Lower lobe of right lung (tissue), 2 donors: ENCODE data around the gene MST1. TPM values are rescaled to one million over a fixed set of nuclear protein-coding genes. Genes with fewer than 3 reads are reported as not detected.

Source experiments
- ATAC-seq, 2 donors: fragments of 200-7000 bp; cut with Tn5 transposase; one replicate each; pipeline ENCODE4 v1.9.1; 2020 to 2022; ENCODE audit warnings: mild to moderate bottlenecking in 2 of 2, moderate library complexity in 2 of 2
- DNase-seq: peaks from one replicate; pipeline ENCODE4 v3.0.0-alpha.2; 2020
- H3K27ac ChIP-seq: fragments of 200-600 bp; one replicate; pipeline ENCODE4 v1.8.0; 2022
- H3K27me3 ChIP-seq: fragments of 200-600 bp; one replicate; pipeline ENCODE4 v1.8.0; 2022; ENCODE audit warnings: low read depth
- H3K36me3 ChIP-seq: fragments of 200-600 bp; one replicate; pipeline ENCODE4 v1.8.0; 2022; ENCODE audit warnings: mild to moderate bottlenecking
- H3K4me1 ChIP-seq: fragments of 200-600 bp; one replicate; pipeline ENCODE4 v1.8.0; 2022
- H3K4me3 ChIP-seq: fragments of 200-600 bp; one replicate; pipeline ENCODE4 v1.8.0; 2022; ENCODE audit warnings: mild to moderate bottlenecking
- H3K9me3 ChIP-seq: fragments of 200-600 bp; one replicate; pipeline ENCODE4 v1.8.0; 2022
- intact Hi-C: fragments of 100-400 bp; cut with DNase I; formaldehyde crosslinking; loops from one replicate; pipeline ENCODE4 v1.11.0; 2022
- total RNA-seq: library from RNA; stranded (reverse); fragmentation: NEBNext Ultra II Directional; extraction: Animal tissue kit (Norgen Biotek cat#: 25700); gene quantifications from one replicate; pipeline ENCODE4 v1.2.1, GENCODE V29; 2021
- TF ChIP-seq, protein P1 (sequence below): fragments of 200-600 bp; IDR thresholded peaks from one replicate; pipeline ENCODE4 v1.8.0; 2022; ENCODE audit warnings: antibody characterized with exemption, mild to moderate bottlenecking
- donor health status: DM: no; HTN: yes; CAD: no; lungs with severe emphysema.

Gene MST1
- total RNA-seq, 1 donor from 2014 or later, result 17.5 TPM

DNA sequence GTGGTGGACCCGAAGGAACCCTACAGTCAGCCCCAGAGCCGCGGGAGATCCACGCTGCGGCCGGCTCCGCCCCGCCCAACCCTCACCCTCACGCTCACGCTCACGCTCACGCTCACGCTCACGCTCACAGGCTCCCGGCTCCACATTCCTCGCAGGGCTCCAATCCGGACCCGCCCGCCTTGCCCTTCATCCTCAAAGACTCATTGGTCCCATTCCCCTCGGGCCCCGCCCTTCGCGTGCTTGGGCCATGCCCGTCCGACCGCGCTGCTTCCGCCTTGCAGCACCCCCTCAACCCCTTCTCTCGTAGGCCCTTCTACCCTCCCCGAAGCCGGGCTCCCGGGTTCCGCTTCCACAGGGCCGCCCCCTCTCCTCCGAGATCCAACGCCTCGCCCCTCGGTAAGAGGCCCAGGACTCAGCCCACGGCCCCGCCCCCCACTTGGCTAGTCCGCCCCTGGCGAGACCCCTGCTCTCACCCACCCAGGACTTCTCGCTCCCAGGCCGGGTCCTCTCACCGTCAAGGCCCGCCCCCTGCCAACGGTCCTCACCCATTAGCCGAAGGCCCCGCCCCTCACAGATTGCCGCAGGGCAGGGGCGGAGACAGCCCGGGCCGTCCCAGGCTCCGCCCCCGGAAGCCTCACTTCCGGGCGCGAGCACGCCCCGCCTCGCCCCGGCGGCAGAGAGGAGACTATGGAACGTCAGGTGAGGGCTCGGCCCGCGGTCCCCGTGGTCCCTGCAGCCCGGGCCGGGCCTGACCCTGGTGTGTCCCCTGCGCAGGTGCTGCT is 15.4 kb downstream of the MST1 start, which contains the start of gene APEH:
Gene APEH (plus strand): TSS at position 637 of the 782 bp plus-strand sequence. CDS start 51 bp downstream, at position 688.
- H3K4me3 ChIP-seq, result peak within 1 kb of the TSS; percentile 98
- ATAC-seq, result peak; percentile 96
- intact Hi-C loops, result no loop called here
- H3K27ac ChIP-seq, result peak within 1 kb of the TSS; percentile 92
- H3K4me1 ChIP-seq, result peaks cover 13% of the 10 kb centered on the region
- H3K27me3 ChIP-seq, result no peaks in the 10 kb centered on the region
- H3K9me3 ChIP-seq, result no peaks in the 10 kb centered on the region
- TF ChIP-seq, protein P1, sequence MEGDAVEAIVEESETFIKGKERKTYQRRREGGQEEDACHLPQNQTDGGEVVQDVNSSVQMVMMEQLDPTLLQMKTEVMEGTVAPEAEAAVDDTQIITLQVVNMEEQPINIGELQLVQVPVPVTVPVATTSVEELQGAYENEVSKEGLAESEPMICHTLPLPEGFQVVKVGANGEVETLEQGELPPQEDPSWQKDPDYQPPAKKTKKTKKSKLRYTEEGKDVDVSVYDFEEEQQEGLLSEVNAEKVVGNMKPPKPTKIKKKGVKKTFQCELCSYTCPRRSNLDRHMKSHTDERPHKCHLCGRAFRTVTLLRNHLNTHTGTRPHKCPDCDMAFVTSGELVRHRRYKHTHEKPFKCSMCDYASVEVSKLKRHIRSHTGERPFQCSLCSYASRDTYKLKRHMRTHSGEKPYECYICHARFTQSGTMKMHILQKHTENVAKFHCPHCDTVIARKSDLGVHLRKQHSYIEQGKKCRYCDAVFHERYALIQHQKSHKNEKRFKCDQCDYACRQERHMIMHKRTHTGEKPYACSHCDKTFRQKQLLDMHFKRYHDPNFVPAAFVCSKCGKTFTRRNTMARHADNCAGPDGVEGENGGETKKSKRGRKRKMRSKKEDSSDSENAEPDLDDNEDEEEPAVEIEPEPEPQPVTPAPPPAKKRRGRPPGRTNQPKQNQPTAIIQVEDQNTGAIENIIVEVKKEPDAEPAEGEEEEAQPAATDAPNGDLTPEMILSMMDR, result no peak
- peaks cover 35% of the 10 kb centered on the region for H3K36me3 ChIP-seq
- peak; percentile 99 for DNase-seq

DNA sequence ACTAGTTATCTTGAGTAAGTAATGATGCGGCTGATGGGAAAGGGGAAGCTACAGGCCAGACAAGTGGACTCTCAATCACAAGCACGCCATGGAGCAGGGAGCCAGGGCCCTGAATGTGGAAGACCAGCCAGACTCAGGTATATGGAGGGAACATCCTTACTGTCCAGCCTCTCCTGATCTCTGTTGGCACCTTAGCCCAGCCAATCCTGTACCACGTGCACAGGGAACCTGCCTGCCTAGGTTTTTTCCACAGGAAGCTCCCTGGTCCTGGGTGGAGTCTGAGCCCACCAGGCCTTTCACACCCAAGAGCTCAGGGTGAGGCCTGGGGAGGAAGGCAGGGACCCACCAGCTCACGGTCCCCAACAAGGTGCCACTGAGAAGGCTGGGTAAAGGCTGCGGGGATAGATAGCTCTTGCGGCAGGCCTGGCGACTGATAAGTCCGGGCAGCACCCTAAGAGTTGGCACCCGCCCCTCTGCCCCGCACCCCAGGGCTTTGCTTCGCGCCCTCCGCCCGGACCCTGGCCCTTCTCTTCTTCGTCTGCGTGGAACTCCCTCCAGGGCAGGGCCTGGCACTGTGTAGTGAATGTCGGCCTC is 16.1 kb downstream of the MST1 start:
- DNase-seq (no peak), ATAC-seq (no peak)
- Histone ChIP-seq H3K27ac (peak overlapping the region; percentile 92), H3K36me3 (peaks cover 28% of the 10 kb centered on the region), H3K4me3 (peak overlapping the region; percentile 98), H3K27me3 (no peaks in the 10 kb centered on the region), H3K9me3 (no peaks in the 10 kb centered on the region), H3K4me1 (peaks cover 13% of the 10 kb centered on the region)
- TF ChIP-seq, protein P1, result no peak
- intact Hi-C loops, result no loop called here

DNA sequence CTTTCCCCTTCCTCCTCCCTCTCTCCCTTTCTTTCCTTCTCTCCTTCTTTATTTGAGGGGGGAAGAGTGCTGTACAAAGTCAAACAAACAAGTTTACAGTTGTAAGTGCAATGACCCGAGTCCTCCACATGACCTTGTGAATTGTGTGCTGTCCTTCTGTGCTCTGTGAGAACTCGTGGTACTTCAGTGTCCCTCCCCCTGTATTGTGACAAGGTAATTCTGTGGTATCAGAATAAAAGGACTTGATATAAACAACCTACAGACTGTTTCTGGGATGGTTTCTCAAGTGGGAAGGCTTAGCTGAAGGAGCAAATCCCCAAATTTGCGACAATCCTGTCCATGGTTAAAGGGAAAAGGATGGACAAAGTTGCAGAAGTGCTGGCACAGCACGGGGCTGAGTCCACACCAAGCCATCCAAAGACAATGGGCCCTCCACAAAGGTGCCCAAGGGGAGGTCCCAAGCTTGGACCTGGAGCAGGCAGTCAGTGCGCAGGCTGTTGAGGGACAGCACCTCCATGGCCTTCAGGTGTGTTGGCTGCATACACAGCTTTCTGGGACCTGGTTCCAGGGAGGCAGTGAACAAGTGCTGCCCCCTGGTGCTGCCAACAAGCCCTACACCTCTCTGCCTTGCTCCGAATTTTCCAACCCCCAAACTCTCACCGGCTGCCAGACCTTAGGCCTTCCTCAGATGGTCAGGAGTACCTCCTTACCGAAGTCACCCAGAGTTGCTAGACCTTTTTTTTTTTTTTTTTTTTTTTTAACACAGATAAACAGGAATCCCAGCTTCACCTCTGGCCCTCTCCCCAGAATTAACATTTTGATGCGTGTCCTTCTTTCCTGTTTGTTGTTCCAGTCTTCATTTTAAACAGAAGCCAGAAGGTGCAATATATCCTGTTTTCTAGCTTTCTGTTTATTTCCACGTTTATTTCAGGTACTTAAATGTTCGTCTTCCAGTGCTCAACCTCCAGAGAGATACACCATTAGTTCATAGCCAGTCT is 17.7 kb downstream of the MST1 start:
- DNase-seq (peak; percentile 77), ATAC-seq (peak; percentile 20 to 25)
- H3K27me3 ChIP-seq, result no peaks in the 10 kb centered on the region
- H3K36me3 ChIP-seq, result peaks cover 12% of the 10 kb centered on the region
- TF ChIP-seq, protein P1, result peak; percentile 77
- H3K9me3 ChIP-seq, result no peaks in the 10 kb centered on the region
- H3K4me3 ChIP-seq, result no peak overlapping the region
- intact Hi-C loops, result no loop called here
- H3K4me1 ChIP-seq, result peaks cover 13% of the 10 kb centered on the region
- no peak overlapping the region for H3K27ac ChIP-seq

DNA sequence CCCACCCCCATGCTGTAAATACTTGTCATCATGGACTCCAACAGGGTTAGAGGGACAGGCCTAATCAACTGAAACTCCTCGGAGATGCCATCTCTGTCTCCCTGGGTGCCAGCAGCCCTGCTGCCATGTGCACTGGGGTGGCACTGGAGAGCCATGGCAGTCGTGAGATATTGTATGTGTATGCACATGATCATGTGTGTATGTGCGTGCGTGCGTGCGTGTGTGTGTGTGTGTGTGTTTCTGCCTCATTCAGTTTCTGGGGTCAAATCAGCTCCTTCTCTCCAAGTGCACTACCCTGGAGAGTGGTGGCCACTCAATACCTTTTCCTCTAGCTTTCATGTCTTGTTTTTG is 18.4 kb downstream of the MST1 start:
- peaks cover 13% of the 10 kb centered on the region for H3K4me1 ChIP-seq
- H3K9me3 ChIP-seq, result no peaks in the 10 kb centered on the region
- intact Hi-C loops, result no loop called here
- no peaks in the 10 kb centered on the region for H3K27me3 ChIP-seq
- no peak for ATAC-seq
- no peak overlapping the region for H3K4me3 ChIP-seq
- H3K36me3 ChIP-seq, result peaks cover 5% of the 10 kb centered on the region
- H3K27ac ChIP-seq, result no peak overlapping the region
- no peak for DNase-seq
- TF ChIP-seq, protein P1, result no peak

DNA sequence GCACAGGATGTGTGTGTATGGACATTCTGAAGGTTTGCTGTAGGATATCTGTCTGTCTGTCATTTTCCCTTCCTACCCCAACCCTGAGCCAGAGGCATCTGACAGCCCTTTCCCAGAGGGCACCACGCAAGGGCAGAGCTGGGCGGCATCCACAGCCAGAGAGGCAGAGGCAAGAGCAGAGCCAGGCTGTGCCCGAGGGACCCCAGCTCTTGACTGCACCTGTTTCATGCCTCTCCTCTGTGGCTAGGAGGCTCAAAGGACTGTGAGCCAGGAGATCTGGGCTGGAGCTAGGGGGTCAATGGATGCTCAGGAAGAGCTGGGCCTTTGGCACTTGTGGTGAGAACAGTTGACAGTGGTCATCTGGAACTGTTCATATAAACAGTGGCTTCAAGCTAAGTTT is 19.9 kb downstream of the MST1 start:
- no peaks in the 10 kb centered on the region for H3K4me1 ChIP-seq
- DNase-seq, result no peak
- H3K36me3 ChIP-seq, result no peaks in the 10 kb centered on the region
- no peaks in the 10 kb centered on the region for H3K9me3 ChIP-seq
- no peak for ATAC-seq
- H3K27me3 ChIP-seq, result no peaks in the 10 kb centered on the region
- TF ChIP-seq, protein P1, result no peak
- no peak overlapping the region for H3K27ac ChIP-seq
- intact Hi-C loops, result no loop called here
- H3K4me3 ChIP-seq, result no peak overlapping the region
